HG02981 (cell line): ENCODE measurements around the gene CEP85.

Source experiments
- ATAC-seq: cut with Tn5 transposase; IDR thresholded peaks from one replicate; pipeline ENCODE4 v1.9.1; 2021; ENCODE audit warnings: mild to moderate bottlenecking, moderate library complexity; ENCODE audit not compliant: unreplicated experiment

CEP85 gene, protein sequence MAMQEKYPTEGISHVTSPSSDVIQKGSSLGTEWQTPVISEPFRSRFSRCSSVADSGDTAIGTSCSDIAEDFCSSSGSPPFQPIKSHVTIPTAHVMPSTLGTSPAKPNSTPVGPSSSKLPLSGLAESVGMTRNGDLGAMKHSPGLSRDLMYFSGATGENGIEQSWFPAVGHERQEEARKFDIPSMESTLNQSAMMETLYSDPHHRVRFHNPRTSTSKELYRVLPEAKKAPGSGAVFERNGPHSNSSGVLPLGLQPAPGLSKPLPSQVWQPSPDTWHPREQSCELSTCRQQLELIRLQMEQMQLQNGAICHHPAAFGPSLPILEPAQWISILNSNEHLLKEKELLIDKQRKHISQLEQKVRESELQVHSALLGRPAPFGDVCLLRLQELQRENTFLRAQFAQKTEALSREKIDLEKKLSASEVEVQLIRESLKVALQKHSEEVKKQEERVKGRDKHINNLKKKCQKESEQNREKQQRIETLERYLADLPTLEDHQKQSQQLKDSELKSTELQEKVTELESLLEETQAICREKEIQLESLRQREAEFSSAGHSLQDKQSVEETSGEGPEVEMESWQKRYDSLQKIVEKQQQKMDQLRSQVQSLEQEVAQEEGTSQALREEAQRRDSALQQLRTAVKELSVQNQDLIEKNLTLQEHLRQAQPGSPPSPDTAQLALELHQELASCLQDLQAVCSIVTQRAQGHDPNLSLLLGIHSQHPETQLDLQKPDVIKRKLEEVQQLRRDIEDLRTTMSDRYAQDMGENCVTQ

DNA sequence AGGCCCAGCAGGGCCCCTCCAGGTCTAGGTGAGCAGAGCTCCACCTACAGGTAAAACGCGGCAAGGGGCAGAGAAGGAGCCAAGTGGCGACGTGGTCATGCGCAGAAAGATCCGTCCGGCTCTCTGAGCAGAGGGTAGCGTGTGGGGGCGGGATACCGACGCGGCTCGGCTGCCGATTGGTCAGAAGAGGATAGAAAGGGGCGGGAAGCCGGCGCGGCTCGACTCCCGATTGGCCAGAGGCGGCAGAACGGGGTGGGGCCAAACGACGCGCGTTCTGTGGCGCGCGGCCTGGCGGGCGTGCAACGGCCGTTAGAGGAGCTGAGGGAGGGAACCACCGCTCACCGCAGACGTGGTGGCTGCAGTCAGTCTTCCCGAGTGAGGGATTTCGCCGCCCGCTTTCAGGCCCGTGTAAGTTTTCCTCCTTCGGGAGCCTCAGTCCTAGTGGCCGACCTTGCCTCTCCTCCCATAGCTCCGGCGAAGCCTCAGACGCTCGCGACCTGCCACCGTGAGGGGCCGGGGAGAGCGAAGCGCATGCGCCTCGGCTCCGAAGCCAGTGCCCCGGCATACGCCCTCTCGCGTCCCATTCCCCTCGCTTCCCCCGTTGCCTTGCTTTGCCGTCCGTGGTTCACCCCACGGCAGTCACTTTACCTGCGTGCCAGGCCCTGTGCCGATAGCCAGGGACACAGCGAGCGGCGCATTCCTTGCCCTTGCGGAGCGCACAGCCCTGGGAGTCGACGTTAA lies at the start of gene CEP85:
Gene CEP85 (plus strand): TSS at position 298 of the 741 bp plus-strand sequence. CDS start 5,584 bp downstream, outside the sequence.
- ATAC-seq, result peak; percentile 94

DNA sequence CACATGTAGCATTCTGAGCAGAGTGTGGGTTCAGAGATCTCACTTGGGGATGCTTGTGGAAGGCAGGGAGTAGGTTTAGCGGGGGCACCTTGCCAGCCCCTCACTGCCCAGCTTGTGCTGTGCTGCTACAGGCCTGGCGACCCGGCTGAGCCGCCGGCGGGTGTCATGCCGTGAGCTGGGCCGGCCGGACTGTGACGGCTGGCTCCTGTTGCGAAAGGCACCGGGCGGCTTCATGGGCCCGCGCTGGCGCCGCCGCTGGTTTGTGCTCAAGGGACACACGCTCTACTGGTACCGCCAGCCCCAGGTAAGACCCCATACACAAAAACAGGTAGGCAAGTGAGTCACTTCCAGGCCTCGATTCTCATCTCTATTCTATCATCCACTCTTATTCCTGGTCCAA lies 49.1 kb upstream of the CEP85 start:
- ATAC-seq, result no peak

DNA sequence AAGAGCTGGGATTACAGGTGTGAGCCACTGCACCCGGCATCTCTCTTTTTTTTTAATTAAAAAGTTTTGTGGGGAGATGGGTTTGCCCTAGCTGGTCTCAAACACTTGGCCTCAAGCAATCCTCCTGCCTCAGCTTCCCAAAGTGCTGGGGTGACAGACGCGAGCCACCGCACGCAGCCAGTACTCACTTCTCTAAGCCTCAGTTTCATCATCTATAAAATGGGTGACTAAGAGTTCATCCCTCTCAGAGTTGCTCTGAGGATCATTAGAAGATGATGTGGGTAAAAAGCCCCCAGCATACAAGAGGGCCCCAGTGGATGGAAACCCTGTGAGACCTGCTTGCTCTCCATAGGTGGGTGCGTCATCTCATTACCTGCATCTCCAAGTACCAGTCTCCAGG lies 46.1 kb upstream of the CEP85 start:
- no peak for ATAC-seq

DNA sequence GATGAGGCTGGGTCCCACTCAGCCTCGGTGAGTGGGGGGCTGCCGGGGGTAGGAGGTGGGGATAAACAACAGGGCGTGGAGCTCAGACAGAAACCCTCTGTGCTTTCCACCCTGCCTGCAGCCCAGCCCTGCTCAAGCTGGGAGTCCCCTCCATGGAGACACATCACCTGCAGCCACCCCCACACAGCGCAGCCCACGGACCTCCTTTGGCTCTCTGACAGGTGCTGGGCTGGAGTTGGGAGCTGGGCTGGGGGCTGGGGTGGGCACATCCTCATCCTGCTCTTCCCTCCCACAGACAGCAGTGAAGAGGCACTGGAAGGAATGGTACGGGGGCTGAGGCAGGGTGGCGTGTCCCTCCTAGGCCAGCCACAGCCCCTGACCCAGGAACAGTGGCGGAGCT lies 45.5 kb upstream of the CEP85 start:
- ATAC-seq, result no peak

DNA sequence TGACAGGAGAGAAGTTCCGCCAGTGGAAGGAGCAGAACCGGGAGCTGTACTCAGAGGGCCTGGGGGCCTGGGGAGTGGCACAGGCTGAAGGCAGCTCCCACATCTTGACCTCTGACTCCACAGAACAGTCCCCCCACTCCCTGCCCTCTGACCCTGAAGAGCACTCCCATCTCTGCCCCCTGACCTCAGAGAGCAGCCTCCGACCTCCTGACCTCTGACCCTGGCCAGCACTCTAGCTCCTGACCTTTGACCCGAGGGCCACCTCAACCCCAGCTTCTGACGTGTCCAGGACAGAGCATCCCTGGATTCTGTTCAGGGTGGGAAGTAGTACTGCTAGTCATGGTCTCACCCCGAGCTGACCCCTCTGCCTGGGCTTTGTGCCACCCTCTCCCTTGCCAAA lies 44.7 kb upstream of the CEP85 start:
- ATAC-seq, result no peak

DNA sequence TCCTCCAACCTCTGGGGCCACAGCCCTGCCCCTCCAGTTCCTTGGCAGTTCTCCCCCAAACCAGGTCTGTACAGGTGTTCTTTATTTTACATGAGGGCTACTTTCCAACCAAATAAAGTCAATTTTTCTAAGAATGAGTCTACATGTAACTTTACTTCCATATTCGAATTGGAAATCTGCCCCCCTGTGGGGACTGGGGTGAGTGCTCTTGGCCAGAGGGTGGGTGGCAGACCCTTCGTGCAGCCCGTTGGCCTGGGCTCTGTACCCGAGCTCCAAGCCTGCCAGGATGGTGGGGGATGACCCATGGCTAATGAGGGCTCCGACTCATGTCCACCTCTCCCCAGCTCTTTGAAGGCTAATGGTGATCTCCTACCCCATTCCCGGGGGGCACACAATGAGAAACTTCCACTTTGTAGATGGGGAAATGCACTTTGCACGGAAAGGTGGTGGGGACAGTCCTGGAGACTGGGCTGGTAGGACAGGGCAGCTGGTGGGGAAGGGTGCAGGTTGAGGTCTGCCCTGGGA lies 44.2 kb upstream of the CEP85 start:
- no peak for ATAC-seq

DNA sequence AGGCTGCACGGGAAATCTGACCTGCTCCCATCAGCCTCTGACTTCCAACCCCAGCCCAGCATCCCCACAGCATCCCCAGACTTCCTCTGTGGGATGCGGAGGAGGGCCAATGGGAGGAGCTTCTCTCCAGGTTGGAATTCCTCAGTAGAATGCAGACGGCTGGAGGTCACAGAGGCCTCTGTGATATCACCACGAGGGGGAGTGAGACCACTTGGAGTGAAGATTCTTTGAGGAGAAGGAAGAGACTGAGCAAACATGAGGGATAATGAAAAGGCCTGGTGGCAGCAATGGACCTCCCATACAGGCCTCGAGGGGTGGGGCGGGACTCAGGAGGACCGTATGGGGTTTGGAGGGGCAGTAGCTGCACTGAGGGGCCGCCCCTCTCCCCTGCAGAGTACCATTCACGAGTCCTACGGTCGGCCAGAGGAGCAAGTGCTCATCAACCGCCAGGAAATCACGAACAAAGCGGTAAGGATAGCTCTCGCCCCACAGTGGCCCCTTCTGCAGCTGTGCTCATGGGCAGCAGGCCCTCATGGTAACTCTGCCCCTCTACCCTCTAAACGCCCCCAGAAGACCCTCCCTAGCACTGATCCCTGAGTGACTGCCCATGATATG lies 43.5 kb upstream of the CEP85 start, which contains the start of gene CATSPER4:
Gene CATSPER4 (plus strand): TSS at position 230 of the 615 bp plus-strand sequence. CDS start 26 bp downstream, at position 256.
- no peak for ATAC-seq

DNA sequence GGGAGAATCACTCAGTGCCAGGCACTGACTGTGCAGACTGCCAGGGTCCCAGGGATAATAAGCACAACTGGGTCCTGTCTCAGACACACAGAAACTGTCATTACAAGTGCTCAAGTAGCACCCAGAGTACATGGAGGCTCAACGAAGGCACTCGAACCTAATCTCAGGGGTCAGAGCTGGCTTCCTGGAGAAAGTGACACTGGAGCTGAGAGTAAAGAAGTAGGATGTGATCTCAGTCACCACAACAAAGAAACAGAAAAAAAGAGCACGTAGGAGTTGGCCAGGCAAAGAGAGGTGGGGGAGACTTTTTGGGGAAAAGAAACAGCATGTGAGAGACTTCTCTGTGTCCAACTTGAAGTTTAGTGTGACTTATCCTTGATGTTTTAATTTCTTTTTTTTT lies 42.3 kb upstream of the CEP85 start:
- ATAC-seq, result no peak

DNA sequence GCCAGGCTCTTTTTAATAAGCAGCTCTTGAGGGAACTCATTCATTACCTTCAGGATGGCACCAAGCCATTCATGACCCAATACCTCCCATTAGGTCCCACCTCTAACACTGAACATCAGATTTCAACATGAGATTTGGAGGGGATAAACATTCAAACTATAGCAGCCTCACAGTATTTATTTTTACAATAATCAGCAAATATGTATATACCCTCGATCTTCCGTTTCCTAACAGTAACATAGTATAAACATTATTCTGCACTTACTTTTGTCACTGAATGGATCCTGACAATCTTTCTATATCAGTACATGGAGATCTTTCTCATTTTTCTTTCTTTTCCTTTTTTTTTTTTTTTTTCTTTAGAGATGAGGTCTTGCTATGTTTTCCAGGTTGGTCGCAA lies 38.2 kb upstream of the CEP85 start:
- no peak for ATAC-seq

DNA sequence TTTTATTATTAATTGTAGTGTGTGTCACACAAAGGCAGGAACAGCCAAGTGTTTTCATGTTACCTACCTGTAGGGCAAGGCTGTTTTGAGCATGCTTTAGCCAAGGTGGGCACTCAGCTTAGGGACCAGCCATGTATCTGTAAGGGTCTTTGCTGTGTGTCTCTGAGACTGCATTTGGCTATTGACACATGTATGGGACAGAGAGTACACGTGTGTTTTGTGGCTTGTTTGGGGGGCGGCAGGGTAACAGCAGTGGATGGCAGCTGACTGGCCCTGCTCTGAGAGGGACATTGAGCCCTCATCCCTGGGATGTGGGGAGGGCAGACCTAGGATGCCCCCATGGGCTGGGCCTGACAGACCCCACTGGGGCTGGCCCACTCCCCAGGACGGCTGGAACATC lies 36.7 kb upstream of the CEP85 start:
- ATAC-seq, result no peak

DNA sequence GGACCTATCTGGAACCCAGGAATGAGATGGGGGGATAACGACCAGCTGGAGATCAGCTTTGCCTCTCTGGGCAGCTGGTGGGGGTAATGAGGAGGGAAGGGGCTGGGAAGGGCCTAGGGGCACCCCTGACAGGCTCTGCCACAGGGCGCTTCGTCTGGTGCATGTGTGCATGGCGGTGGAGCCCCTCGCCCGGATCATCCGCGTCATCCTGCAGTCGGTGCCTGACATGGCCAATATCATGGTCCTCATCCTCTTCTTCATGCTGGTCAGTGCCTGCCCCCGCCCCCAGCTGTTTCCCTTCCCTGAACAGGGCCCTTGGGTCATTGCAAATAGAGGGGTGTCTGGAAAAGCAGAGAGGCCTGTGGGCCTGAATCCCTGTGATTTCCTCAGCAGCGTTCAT lies 36.2 kb upstream of the CEP85 start:
- ATAC-seq, result no peak

DNA sequence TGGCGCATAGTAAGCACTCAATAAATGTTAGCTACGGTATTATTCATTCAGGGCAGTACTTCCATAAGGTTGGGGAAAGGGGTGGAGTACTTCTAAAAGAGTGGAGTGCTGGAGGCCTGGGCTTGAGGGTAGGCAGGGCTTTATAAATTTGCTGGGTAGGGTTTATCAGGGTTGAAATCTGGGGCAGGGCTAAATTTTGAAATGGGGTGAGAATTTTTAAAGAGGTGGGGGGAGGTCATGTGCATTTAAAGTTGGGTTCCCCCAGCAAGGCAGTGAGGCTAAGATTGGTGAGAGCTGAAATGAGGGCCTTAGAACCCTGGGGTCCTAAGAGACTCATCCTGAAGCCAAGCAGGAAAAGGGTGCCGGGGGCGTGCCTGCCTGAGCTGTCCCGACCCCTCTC lies 33.6 kb upstream of the CEP85 start:
- ATAC-seq, result no peak

DNA sequence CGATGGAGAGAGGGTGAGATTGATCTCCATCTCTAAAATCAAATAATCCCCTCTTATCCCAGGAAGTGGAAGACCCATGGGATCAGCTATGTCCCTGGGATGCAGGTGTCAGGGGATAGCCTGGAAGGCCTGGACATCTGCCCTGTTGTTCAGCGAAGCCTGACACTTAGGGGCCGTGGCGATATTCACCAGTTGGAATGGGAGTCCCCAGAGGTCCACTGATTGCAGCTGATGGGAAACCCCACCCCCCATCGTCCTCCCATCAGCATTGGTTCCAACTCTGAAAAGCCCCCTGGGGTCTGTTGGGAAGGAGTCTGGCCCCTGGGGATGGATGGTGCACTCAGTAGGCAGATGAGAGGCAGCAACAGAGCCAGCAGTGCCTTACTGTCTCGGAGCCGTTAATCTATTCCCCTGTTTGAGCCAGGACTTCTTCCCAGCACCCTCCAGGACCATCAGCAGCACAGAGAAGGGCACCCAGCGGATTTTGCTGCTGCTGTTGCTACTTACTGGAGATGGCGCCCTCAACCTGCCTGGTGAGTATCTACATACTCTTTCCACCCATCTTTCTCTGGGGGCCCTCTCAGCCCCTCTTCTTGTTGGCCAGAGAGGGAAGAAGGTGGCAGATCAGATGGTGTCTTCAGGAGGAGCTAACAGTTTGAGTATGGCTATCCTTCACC lies 30.2 kb upstream of the CEP85 start:
- no peak for ATAC-seq

DNA sequence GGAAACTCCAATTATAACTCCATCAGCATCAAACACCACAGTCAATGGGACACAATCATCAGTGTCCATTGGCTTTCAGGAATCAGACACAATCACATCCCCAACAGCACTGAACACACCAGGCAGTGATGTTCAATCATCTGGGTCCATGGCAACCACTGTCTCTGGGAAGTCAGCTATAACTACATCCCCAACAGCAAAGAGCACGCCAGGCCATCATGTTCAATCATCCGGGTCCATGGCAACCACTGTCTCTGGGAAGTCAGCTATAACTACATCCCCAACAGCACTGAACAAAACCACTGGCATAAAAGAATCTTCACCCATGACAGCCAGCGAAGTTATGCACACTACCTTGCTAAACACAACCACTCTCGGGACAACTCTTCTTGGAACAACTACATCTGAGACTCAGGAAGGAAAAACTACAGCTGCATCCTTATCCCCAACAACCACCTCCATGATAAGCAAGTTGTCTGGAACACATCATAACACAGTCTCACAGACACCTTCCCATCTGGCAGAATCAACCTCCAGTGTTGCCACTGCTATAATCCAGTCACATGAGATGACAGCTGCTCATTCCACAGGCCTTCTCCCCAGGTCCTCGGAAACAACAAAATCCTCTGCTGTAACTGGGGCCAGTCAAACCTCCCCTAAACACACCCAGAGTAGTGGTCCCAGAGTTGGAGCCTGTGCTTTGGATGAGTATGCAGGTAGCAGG lies 23.7 kb upstream of the CEP85 start:
- no peak for ATAC-seq

DNA sequence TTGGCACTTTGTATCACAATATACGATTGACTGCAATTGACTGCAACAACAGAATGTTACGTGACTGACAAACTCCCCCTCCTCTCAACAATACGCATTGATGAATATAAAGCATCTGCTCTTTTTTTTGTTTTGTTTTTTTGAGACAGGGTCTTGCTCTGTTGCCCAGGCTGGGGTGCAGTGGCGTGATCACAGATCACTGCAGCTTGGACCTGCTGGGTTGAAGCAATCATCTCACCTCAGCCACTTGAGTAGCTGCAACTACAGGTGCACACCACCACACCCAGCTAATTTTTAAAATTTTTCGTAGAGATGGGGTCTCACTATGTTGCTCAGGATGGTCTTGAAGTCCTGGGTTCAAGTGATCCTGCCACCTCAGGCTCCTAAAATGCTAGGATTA lies 21.3 kb upstream of the CEP85 start:
- ATAC-seq, result no peak

DNA sequence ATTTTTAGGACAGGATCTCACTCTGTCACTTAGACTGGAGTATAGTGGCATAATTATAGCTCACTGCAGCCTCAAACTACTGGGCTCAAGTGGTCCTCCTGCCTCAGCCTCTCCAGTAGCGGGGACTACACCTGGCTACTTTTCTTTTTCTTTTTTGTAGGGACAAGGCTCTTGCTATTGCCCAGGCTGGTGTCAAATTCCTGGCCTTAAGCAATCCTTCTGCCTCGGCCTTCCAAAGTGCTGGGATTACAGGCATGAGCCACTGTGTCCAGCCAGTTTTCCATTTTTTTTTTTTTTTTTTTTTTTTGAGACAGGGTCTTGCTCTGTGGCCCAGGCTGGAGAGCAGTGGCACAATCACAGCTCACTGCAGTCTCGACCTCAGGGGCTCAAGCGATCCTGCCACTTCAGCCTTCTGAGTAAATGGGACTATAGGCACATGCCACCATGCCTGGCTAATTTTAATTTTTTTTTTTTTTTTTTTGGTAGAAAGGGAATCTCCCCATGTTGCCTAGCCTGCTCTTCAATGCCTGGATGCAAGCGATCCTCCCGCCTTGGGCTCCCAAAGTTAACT lies 20.6 kb upstream of the CEP85 start:
- no peak for ATAC-seq

DNA sequence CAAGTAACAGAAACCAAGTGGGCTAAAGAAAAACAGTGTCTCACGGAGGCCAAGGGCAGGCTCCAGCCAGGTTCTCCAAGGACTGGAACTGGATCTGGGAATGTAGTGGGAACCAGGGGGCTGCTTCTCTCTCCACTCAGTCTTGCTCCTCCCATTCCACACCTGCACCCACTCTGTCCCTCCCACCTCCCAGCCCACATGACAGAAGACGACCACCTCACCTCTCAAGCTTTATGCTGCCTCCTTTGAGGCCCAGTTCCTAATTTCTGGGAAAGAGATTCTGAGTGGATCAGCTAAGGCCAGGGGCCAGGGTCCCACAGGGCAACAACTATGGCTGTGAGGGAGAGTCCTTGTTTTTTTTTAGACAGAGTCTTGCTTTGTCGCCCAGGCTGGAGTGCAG lies 18.8 kb upstream of the CEP85 start:
- ATAC-seq, result no peak

DNA sequence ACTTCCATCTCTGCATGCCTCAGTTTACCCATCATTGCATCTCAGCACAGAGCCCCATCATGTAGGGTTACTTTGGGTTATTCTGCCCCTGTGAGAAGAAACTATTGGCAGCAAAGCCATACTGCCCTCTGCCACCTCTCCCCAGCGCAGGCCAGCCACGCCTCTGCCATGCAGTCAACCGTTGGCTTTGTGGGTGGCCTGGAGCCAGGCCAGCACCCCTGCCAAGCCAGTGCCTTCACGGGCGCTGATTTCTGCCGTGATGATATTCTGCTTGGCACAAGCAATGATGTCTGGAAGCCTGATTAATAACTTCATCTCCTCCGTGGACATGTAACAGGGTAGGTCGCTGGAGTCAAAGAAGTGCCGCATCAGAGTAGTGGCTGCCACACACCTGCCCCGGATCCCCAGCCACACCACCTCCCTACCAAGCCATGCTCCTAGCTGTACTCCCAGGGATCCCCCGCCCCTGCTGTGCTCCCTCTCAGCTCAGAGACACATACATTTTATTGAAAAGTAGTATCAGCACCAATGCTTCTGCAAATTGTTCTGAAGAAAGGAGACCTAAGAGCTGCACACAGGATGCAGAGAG lies 15.0 kb upstream of the CEP85 start:
- no peak for ATAC-seq
